Measurements from ENCODE around the gene FBXL7. TPM values are rescaled to one million over a fixed set of nuclear protein-coding genes. Genes with fewer than 3 reads are reported as not detected.

FBXL7 gene
- total RNA-seq, 1 experiment from 2014 or later: not detected

DNA sequence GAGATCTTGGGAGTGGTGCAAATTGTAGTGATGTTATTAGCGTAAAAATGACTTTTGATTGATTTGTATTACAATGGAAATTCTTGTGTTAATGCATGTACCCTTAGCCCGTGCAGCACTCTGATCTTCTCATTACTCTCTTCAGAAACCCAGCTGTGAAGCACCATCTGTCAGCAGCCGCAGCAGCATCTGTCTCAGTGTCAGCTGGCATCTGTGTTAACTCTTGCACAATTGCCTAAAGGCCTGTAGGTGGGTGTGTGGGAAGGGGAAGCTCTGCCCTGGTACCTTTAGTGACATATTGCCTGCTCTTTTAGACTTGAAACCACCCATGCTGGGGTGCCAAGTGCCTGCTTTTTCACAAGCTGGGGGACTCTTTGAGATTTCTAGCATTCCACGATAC is 101.3 kb downstream of the FBXL7 start:
- DNase-seq (ENCODE audit: low spot score): no peak
- in situ Hi-C loops (cut with HindIII; ENCODE audit: low sequenced_read_pairs): no loop called here

DNA sequence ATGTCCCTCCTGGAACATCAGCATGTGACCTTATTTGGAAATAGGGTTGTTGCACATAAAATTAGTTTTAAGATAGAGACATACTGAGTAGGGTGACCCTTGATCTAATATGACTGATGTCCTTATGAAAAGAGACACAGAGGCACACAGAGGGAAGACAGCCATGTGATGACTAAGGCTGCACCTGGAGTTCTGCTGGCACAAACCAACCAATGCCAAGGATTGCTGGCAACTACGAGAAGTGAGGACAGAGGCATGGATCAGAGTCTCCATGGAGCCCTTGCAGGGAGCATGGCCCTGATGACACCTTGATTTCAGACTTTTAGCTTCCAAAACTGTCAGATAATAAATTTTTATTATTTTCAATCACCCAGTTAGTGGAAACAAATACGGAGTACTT is 101.9 kb downstream of the FBXL7 start:
- peak; percentile 10 for DNase-seq (ENCODE audit: low spot score)
- in situ Hi-C loops (cut with HindIII; ENCODE audit: low sequenced_read_pairs): no loop called here

DNA sequence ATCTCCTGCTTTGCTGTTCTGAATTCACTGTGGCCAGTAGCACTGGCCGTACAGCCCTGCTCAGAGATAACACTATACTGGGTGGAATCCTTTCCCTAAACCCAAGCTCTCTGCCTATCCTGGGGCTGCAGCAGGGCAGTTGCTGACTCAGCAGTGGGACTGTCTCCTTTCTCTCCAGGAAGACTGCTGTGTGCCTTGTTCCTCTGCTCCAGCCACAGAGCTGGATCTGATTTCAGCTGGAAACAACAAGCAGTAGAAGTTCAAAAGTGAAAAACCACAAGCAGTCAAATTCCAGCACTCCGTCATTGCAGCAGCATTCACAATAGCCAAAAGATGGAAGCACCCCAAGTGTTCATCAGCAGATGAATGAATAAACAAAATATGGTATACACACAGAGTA is 105.0 kb downstream of the FBXL7 start:
- in situ Hi-C loops (cut with HindIII; ENCODE audit: low sequenced_read_pairs): no loop called here
- DNase-seq (ENCODE audit: low spot score): no peak

DNA sequence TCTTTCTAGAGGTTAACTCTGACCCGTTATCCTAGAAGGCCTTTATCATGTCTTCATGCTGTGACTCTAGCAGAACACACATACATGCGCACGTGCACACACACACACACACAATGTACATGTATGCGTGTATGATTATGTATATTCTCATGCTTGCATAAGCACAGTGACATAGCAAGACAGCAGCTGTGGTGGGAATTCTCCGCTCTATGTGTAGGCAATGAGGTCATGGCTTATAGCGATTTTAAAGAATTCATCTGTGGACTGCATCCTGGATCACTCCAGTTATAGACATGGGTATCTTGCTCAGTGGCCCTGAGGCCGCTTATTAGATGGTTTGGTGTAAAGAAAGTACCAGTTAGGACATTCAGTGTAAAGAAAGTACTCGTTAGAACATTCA is 106.2 kb downstream of the FBXL7 start:
- no peak for DNase-seq (ENCODE audit: low spot score)
- in situ Hi-C loops (cut with HindIII; ENCODE audit: low sequenced_read_pairs): no loop called here

DNA sequence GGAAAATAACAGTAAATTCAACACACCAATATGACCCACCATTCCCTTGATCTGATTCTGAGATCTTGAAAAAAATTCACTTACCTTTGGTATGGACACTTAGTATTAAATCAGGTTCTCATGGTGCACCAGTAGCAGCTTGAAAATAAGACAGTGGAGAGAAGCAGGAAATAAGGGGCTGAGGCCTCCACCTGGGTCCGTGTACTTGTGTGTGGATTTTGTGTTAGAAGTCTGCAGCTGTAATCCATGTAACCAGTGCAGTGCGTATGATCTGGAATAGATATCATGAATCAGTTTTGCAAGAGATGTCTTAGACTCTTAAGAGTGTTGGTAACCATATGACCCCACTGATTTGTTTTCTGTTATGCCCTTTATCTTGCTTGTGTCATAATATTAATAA is 107.1 kb downstream of the FBXL7 start:
- DNase-seq (ENCODE audit: low spot score): no peak
- in situ Hi-C loops (cut with HindIII; ENCODE audit: low sequenced_read_pairs): no loop called here

DNA sequence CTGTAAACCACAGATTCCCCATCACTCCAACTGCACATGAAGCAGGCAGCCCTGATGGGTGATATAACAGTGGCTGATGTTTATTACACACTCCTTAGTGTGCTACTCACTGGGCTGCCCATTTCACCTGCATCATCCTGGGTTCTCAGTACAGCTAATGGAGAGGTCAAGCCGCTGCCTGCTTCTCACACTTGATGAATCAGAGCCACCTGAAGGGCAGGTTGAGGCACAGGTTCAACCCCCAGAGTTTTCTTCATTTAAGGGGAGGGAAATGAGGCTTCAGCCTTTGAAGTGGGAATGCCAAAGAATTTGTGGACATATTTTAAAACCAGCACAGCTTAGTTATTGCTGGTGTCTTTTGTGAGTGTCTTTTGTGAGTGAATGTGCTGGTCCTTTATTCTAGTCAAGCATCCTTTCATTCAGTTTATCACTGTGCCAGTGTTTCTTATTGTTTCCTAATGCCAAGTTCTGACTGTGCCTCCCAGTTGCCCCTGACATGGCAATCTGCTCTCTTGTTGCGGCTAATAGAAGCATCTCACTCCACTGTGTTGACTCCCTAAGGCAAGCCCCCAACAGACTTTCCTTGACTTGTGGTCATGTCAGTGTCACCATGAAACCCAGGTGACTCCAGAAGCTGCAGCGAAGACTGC is 109.2 kb downstream of the FBXL7 start:
- in situ Hi-C loops (cut with HindIII; ENCODE audit: low sequenced_read_pairs): no loop called here
- DNase-seq (ENCODE audit: low spot score): no peak

DNA sequence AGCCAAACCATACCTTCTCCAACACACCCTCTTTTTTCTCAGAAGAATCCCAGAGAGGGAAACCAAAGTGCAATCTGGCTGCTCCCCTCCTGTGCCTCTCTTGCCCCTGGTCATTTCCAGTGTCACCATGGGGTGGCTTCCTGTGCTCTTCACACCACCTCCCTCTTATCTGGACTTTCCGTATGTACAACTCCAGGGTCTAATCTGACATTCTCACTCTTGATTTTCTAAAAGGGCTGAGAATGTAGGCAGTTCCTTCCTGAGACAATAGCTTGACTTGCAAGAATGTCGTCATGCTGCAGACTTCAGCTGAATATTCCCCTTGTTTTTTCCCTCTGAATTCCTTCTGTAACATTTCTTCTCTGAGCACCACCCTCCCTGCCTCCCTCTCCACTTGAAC is 110.2 kb downstream of the FBXL7 start:
- in situ Hi-C loops (cut with HindIII; ENCODE audit: low sequenced_read_pairs): no loop called here
- no peak for DNase-seq (ENCODE audit: low spot score)

DNA sequence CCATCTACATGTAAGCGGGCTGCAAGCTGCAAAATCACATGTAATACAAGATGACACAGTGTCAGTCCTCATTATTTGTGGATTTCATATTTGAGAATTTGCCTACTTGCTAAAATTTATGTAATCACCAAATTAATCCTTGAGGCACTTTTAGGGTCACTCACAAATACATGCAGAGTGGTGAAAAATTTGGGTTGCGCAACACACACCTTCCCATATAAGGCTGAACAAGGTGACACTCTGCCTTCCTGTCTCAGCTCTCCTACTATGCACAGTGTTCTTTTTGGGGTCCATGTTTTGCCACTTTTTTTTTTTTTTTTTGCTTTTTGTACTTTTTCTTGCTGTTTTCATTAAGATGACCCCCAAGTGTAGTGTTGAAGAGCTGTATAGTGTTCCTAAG is 111.0 kb downstream of the FBXL7 start:
- no peak for DNase-seq (ENCODE audit: low spot score)
- in situ Hi-C loops (cut with HindIII; ENCODE audit: low sequenced_read_pairs): no loop called here

DNA sequence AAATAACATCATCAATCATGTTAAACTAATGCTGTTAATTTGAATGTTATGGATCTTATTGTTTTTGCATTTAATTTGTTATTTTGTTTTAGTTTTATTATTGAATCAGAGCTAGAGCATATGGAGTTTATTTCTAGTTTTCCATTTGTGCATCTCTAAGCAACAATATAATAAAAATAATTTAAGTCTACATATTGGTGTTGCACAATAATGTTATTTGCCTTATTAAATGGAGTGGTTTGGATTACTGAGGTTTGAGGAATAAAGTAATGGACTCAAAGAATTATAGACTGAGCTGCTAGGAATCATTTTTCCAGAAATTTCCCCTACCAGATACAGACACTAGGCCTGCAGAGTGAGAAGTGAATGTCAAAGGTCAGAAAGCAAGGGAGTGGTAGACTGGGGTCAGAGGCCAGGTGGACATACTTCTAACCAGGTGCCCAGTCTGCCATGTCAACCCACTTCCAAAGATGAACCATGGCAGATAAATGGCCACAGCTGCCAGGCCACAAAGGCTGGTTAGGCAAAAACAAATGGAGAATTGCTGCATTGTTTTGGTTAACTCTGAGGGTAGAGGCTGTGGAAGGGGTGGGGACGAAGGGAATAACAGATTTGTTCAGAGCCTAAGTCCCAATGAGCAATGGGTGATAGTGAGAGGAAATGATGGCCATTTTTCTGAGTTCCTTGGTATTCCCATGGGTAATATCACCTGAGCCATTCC is 113.1 kb downstream of the FBXL7 start:
- in situ Hi-C loops (cut with HindIII; ENCODE audit: low sequenced_read_pairs): no loop called here

DNA sequence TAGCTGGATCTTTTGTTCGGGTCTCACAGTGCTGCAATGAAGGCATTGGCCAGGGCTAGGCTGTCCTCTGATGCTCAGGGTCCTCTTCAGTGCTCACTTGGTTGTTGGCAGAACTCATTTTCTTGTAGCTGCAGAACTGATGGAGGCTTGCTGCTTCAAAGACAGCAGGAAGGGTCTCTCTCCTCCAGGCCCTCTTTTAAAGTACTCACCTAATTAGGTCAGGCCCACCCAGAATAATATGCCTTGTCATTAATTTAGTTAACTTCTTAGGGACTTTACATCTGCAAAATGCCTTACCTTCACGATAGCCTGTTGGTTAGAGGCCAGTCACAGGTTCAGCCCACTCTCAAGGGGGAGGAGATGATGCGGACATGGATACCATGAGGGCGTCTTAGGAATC is 114.7 kb downstream of the FBXL7 start:
- in situ Hi-C loops (cut with HindIII; ENCODE audit: low sequenced_read_pairs): no loop called here
- no peak for DNase-seq (ENCODE audit: low spot score)

More for the DNA sequence above, 113.1 kb downstream of the FBXL7 start:
- no peak for DNase-seq (ENCODE audit: low spot score)

DNA sequence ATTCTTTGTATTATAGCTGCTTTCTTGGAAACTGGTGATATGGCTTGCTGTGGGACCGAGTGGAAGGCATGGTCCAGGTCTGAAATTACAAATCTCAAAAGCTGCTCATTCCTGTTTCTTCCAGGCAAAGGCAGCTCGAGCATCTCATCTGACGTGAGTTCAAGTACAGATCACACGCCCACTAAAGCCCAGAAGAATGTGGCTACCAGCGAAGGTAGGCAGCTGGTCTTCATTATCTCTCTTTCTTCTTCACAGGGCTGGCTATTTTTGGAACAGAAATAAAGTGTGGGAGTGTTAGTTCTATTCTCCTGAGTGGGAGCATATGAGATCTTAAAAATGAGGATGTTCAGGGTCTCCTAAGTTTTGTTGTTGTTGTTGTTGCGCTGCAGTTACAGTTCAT is 115.9 kb downstream of the FBXL7 start:
- DNase-seq (ENCODE audit: low spot score): no peak
- in situ Hi-C loops (cut with HindIII; ENCODE audit: low sequenced_read_pairs): no loop called here

DNA sequence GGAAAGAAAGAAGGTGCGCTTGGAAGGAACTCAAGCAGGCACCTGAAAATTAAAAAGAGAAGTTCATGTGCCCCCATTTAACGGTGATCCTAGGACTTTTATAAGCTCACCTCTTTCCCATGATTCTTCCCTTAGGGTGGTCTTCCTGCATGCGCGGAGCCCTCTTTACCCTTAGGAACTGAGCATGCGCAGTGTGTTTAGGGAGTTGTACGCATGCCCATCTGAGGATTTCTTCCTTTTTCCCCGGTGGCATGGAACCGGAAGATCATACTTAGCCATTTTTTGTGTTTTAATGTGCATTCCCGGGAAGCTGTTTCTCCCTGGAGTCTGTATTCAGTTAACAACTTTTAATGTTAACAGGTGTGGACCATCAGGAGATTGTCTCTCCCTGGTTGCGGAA is 119.0 kb downstream of the FBXL7 start:
- no peak for DNase-seq (ENCODE audit: low spot score)
- in situ Hi-C loops (cut with HindIII; ENCODE audit: low sequenced_read_pairs): no loop called here

DNA sequence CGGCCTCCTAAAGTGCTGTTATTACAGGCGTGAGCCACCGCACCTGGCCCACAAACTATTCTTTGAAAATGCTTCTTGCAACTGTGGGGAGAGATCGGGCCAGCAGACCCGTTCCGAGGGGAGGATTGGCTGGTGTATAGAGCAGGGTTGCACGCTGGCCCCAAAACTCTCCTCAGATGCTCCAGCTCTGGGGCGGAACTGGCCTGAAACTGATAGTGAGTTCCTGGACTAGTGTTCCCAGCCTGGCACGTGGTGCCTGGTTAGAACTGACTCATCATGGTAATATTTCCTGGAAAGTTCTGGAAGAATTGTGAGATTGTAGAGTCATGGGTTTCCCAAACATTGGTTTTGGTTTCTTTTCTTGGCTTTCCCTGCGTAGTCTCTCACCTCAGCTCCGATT is 120.5 kb downstream of the FBXL7 start:
- no peak for DNase-seq (ENCODE audit: low spot score)
- in situ Hi-C loops (cut with HindIII; ENCODE audit: low sequenced_read_pairs): no loop called here

DNA sequence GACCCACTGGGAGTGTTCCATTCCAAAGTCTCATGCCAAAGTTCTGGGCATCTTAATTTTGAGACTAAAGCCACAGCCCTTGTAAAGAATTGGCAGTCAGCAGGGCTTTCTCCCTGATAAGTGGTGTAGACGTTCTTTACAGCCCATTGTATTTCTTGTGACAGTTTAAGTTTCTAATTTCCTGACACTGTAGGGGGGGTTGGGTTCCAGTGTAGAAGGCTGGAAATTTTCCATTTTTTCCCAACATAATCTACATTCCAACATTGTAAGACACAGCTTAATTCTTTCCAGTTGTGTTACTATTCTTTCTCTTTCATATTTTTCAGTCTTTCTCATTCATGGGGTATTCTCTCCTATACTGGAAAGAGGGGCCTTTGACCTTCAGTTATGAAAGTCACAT is 121.1 kb downstream of the FBXL7 start:
- in situ Hi-C loops (cut with HindIII; ENCODE audit: low sequenced_read_pairs): no loop called here
- no peak for DNase-seq (ENCODE audit: low spot score)

DNA sequence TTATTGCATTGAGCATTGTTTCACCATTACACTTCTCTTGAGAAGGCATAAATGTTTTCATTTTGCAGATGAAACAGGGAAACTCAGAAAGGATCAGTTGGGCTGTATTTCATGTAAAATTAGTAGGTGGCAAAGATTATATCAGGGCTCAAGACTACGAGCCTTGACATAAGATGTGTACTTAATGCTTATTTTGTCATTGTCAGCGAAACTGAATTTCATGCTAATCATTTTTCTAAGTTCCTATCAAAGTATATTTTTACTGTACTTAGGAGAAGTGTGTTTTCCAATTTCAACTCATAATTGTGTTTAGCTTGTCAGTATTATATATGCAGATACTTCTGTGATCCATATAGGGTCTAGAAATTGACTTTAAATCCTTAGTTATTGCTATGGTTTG is 123.8 kb downstream of the FBXL7 start:
- in situ Hi-C loops (cut with HindIII; ENCODE audit: low sequenced_read_pairs): no loop called here
- no peak for DNase-seq (ENCODE audit: low spot score)

DNA sequence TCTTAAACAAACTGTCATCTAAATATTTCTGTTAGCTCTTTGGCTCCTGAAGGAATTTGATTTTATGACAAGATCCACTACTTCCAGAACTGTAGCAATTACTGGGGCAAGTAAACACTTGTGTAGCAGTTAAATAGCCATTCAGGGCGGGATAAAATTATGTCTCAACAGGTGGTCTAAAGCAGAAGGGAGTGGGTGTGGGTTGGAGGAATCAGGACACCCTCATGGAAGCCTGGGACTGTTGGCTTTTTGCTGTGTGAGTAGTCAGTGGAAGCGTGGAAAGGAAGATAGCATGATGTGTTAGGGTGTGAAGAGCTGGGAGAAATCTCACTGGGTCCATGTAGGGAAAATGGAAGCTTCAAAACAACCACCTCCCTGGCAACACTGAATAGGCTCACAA is 127.1 kb downstream of the FBXL7 start:
- in situ Hi-C loops (cut with HindIII; ENCODE audit: low sequenced_read_pairs): no loop called here
- no peak for DNase-seq (ENCODE audit: low spot score)

DNA sequence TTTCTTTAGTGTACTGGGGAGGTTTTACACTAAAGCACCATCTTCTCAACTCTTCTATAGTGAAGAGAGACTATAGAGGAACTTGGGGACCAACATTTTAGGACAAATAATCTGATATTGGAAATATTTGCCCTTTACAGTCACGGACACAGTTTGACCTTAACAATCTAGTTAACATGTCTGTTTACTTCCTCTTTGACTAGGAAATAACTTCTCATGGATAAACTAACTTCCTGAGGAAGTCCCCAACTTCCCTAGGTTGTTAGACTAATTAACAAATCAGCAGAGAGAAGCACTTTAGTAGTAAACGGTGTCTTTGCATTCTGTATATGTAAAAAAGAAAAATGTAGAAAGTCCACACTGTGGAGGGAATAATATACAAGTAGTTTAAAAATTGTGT is 127.7 kb downstream of the FBXL7 start:
- no peak for DNase-seq (ENCODE audit: low spot score)
- in situ Hi-C loops (cut with HindIII; ENCODE audit: low sequenced_read_pairs): no loop called here

DNA sequence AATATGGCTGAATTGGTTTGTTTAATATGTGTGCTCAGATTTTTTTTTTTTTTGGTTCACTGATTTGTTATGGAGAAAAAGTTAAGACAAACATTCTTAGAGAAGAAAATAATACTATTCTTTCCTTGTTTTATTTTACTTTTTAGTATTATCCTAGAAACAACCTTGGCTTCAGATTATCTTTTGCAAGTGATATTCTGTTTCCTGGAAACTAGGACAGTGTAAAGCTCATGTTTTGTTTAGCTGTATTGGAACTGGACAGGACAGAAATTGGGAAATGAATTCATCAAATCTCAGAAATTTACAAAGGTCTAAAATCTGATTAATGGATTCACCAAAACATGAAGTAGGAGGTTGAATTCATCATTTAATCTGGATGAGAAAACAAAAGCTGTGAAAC is 130.5 kb downstream of the FBXL7 start:
- no peak for DNase-seq (ENCODE audit: low spot score)
- in situ Hi-C loops (cut with HindIII; ENCODE audit: low sequenced_read_pairs): no loop called here

DNA sequence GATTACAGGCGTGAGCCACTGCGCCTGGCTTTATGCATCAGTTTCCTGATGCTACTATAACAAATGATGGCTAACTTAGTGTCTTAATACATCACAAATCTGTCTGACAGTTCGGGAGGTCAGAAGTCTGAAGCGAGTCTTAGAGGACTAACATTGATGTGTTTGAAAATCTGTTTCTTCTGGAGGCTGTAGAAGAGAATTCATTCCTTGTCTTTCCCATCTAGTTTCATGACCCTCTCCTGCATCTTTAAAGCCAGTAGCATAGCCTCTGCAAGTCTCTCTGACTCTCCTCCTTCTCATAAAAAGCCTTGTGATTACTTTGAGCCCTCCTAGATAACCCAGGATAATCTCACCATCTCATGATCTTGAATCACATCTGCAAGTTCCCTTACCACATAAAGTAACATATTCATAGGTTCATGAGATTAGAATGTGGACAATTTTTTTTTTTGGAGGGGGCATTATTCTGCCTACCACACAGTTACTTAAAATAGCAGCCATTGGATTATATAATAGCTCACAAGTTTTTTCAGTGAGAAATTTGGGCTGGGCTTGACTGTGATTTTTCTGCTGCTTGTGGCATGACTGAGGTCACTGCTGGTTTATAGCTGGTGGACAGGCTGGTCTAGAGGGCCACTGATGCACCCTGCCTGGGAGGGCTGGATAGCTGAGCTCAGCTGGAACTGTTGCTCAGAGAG is 134.8 kb downstream of the FBXL7 start:
- DNase-seq (ENCODE audit: low spot score): no peak
- in situ Hi-C loops (cut with HindIII; ENCODE audit: low sequenced_read_pairs): no loop called here

DNA sequence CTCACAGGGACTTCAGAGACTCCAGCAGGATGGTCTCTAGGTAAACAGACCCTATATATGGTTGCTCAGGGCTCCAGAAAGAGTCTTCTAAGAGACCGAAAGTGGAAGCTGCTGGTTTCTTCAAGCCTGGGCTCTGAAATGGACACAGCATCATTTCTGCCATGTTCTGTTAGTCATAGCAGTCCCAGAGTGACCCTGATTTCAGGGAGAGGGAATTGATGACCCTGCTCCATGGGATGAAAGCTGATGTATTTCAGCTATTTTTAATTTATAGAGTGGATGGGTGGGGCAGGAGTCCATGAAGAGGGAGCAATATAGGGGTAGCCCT is 135.3 kb downstream of the FBXL7 start:
- in situ Hi-C loops (cut with HindIII; ENCODE audit: low sequenced_read_pairs): no loop called here
- DNase-seq (ENCODE audit: low spot score): no peak

DNA sequence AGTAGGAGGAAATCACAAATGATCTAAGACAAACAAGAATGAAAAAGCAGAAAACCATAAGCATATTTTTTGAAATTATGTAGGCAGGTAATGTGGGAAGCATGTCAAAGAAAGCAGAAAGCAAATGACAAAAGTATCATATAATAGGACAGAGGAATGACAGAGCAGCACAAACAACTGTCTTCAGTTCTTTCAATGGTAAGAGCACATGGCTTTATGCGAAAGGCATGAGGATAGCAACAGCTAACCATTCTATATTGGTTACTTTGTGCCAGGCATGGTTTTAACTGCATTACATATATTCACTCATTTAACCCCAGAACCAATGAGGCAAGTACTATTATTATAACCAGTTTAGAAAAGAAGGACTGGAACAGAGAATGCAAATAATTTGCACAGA is 137.4 kb downstream of the FBXL7 start:
- in situ Hi-C loops (cut with HindIII; ENCODE audit: low sequenced_read_pairs): no loop called here
- DNase-seq (ENCODE audit: low spot score): no peak
